Kidney tubule cell (primary cell): ENCODE measurements around the gene NRP2.
A peak's percentile ranks its signal among the peaks of the same experiment; 100 is the strongest.

ENCODE experiments used
- DNase-seq: peaks from one replicate; pipeline ENCODE4 v3.0.0-alpha.2; 2018; ENCODE audit warnings: low spot score

Gene NRP2

DNA sequence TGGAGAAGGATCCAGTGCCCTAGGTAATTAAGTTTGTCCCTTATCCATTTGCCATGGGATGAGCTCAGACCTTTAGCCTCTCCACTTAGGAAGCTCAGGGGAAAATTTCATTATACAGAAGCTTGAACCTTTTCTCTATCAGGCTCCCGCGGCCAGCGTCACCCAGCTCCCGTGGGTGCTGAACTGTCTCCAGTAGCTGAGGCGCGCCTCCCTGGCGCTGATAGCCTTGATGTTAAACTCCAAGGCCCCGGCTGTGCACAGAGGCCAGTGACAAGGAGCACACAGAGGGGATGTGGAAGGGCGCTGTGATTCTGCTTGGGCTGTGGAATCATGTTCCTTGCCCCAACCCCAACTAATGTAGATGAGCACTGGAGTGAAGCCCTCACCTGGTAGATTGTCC lies 50.8 kb downstream of the NRP2 start:
- DNase-seq = no peak

DNA sequence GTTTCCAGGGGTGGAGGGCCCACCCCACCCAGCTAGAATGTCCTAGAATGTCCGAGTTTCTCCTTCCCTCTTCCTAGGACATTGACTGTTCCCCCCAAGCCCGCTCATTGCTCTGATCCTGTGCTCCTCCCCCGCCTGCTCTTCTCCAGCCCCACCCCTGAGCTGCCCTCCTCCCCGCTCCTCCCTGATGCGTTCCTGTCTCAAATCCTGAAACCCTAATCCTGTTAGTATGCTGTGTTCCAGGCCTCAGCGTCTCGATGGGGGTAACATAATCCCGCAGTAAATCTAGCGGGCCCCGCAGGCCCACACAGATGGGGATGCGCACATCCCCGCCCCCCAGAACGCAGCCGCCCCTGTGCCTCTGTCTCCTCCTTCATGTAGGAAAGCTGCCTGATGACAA lies 51.3 kb downstream of the NRP2 start:
- DNase-seq = no peak

DNA sequence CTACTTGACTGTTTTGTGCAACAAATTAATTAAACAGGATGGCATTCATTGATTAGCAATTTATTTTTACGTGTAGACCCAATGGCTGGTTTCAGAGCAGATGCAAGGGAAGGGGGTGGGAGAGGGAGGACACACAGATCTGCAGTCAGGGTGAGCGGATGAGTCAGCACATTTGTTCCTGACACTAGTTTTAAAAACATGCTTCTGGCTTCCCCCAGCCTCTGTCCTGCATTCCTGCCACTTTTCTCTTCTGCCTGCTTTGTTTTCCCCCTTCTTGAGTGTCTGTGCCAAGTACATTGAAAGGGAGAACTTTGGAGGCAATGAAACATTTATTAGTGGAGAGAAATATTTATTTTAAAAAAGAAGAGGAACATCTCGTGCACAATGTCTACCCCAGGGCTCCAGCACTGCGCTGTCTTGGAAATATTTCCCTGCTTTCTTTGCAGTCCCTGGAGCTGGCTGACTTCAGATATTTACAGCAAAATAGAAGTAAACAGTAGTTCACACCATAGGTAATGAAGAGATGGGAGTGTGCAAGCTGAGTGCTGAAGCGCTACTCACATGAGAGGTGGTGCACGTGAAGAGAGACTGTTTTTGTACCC lies 52.2 kb downstream of the NRP2 start:
- peak; percentile 64 for DNase-seq

DNA sequence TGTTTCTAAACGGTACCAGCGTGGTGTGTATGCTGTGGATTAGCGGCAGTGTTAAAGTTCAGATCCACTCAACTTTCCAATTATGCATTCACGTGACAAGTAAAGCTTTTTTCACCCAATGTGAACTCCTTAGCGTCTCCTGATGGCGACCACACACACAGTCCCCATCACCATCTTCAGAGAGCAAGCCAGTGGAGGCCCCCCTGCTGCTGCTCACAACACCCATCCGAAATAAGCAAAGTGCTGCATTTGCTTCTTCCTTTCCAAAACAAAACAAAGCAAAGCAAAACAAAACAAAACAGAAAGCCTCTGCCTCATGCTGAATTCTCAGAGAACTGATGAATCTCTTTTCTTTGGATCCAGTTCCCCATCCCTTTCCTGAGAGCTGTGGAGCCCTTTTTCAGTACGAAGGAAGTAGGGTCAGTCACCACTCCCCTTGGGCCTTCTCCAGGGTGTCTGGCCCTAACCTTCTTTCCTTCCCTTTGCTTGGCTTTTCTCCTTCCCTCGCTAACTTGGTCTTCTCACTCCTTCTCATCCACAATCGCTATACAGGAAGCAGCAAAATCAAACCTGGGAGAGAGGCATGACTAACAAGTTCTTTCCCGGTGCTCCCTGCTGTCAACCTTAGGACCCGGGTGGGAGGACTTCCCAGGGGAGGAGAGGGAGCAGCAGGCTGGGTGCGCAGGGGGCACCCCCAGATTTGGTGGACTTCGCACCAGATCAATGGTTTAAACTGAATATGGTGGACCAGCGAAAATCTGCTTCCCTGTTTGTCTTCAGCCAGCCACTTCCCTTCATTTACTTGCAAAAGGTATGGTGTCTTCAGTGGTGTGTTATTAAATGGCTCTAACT lies 56.0 kb downstream of the NRP2 start:
- no peak for DNase-seq

DNA sequence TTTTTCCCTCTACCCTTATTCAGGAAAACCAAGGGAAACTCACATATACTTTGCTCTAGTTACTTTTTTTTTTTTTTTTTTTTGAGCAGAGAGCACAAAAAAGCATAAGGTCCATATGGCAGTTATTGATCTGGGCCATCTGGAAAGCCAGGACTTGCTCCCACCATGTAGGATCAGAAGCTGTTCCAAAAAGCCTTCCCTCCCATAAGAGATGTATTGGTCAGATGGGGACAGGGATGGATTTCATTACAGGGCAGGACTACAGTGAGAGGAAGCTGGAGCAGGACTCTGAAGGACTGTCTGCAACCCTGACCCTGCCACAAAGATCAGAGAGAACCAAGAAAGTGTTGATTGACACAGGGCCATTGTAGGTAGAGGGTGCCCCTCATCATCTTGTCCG lies 57.3 kb downstream of the NRP2 start:
- DNase-seq = no peak

DNA sequence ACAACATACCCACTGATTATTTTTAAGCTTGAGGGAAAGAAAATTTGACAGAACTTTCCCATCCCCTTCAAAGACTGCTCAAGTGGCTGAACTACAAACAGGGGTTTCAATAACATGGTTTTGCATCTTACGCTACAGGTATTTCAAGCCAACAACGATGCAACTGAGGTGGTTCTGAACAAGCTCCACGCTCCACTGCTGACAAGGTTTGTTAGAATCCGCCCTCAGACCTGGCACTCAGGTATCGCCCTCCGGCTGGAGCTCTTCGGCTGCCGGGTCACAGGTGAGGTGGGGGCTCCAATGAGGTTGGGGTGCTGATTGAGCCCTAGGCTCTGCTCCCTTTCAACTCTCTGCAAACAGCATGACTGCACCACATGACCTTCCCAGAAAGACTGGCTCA lies 58.1 kb downstream of the NRP2 start:
- no peak for DNase-seq

- peak; percentile 29 for DNase-seq
These were observed 59.1 kb downstream of the NRP2 start for GRCh38 chr2:205741256-205741978.

- DNase-seq = no peak
These were observed 60.8 kb downstream of the NRP2 start for GRCh38 chr2:205743137-205743536.

DNA sequence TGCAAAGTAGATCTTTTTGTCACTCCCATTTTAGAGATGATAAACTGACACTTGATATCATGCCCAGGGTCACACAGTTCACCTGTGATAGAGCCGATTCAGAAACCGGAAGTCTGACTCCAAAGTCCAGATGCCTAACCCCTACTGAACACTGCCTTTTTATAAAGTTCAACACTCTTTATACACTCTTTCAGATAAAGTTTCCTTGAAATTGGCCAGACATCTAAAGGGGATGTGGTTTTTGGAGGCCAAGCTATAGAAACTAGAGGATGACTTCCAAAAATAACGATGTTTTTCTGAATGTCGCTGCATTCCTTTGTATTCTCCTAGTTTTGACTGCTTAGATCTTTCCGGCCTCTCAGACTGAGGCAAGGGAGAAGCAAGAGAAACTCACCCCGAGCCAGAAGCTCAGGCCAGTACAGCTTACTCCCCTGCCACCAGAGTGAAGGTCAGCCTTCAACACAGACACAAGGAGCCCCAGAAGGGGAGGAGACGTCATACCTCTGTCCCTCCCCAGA lies 61.8 kb downstream of the NRP2 start:
- no peak for DNase-seq

GRCh38 chr2:205745661-205746419 lies 63.5 kb downstream of the NRP2 start:
- no peak for DNase-seq

DNA sequence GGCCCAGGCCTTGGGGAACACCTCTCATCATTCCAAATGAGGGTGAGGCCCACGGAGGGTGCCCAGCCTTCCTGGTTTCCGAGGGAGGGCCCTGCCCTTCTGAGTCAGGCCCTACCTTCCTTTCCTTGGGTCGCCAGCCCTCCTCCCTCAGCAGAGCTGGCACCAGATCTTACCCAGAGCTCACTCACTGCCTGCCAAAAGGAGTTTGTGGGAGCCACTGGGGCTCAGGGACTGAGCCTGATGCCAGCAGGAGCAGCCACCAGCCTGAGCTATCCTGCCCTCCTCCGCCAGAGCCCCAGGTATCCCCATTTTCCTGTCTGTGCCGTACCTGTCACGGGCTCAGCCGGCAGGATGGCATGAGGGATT lies 64.1 kb downstream of the NRP2 start:
- DNase-seq = peak; percentile 56

- DNase-seq = peak; percentile 43
These were observed 65.6 kb downstream of the NRP2 start for GRCh38 chr2:205747829-205748386.

DNA sequence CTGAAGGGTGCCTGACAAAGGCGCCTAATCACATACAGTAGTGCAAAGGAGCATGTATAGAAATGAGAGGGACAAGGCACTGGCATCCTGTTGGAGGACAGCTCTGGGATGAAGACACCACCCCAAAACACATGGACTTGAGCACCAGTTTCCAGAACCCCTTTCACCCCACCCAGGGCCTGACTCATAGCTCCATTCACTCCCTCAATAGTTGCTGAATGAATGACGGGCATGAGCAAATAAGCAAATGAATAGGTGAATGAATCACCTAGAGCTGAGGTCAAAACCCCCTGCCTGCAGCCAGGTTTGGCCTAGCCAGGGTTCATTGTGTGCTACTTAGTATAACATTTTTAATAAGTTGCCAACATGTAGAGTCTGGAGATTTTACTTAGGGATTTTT lies 66.3 kb downstream of the NRP2 start:
- DNase-seq = peak; percentile 91

GRCh38 chr2:205749078-205749477 lies 66.8 kb downstream of the NRP2 start:
- no peak for DNase-seq

DNA sequence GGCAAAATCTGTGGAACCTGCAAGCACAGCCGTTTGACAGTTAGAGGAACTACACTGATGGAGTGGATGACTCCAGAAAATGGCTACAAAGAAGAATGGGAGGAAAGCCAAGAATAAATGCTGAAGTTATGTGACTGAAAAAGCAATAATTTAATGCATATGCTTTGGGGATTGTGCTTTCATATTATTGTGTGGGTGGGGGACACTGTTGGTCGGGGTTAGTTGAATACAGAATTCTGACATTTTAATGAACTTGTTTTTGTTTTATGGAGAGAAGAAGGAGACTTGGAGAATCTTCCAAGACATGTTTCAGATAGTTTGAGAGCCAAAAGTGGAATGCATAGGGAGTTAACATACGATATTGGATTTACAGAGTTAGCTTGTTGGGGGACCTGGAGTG lies 68.5 kb downstream of the NRP2 start:
- no peak for DNase-seq

- peak; percentile 30 for DNase-seq
These were observed 69.3 kb downstream of the NRP2 start for GRCh38 chr2:205751569-205752031.

- no peak for DNase-seq
These were observed 70.1 kb downstream of the NRP2 start for GRCh38 chr2:205752296-205752820.

- no peak for DNase-seq
These were observed 70.6 kb downstream of the NRP2 start for GRCh38 chr2:205752924-205753323.

DNA sequence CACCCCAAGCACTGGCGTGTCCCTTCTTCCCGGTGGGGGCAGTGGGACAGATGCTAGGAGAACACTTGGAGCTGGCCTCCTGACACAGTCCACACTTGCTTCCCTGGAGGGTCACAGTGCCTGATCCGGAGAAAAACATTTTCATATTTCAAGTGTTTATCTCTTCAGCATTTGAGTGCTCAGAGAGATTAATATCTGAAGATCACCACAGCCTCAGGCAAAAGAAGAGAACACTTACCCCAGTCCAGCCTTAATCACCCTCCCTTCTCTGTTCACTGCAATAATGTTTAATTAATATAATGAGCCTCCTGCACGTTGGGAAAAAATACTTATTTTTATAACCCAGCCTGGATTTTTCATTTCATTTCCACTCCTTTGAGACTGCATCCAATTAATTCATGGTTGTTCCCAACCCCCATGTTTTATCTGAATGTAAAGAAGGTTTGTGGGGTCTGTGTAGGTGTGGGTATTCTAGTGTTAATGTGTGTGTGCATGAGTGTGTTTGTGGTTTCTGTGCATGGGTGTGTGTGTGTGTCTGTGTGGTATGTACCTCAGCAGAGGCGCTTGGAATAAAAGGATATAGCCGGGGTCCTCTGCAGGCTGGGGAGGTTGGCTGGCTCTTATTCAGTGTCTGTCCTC lies 72.1 kb downstream of the NRP2 start:
- no peak for DNase-seq

GRCh38 chr2:205754924-205755321 lies 72.6 kb downstream of the NRP2 start:
- peak; percentile 86 for DNase-seq

DNA sequence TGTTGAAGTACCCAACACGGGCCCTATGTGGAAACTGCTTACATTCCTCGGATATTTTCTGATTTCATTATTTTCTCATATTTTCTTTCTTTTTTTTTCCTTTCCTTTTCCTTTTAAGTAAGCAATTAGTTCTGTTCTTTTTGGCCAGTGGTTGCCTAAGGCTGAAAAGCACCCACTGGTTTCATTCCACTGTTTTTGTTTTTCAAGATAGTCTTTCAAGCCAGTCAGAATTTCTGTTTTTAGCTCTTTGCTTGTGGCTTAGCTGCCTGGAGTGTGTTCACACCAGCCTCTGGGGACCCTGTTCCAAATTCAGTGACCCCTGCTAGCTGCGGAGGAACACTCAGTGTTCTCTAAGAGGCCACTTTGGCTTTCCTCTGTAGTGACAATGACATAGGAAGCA lies 73.6 kb downstream of the NRP2 start:
- no peak for DNase-seq
